Upper lobe of left lung (tissue), 4 donors: ENCODE results near the gene ATP5ME.

Experiments
- CTCF ChIP-seq, 6 experiments: fragments of 450-650 bp in 4 of 6; fragments of 200-600 bp in 2 of 6; sonication (generic) in 2 of 6; IDR thresholded peaks; one replicate each; pipeline ENCODE4 v1.5.1; 2016 to 2019; ENCODE audit warnings: antibody characterized with exemption in 6 of 6
- EP300 ChIP-seq, 4 donors: sonication (generic); formaldehyde crosslinking; IDR thresholded peaks; one replicate each; pipeline ENCODE4 v1.5.1; 2017; ENCODE audit warnings: antibody characterized with exemption in 4 of 4, control low read depth in 2 of 4
- POLR2A ChIP-seq, 4 donors: fragments of 450-650 bp; IDR thresholded peaks; one replicate each; pipeline ENCODE4 v1.5.1; 2016 to 2017; ENCODE audit warnings: antibody characterized with exemption in 4 of 4, mild to moderate bottlenecking in 2 of 4
- POLR2AphosphoS5 ChIP-seq, 2 donors: sonication (generic); formaldehyde crosslinking; IDR thresholded peaks; one replicate each; pipeline ENCODE4 v1.5.1; 2017; ENCODE audit warnings: antibody characterized with exemption in 2 of 2

- TF ChIP-seq CTCF (IDR thresholded peaks at IDR 0.05) = no peak
- no peak for TF ChIP-seq POLR2AphosphoS5 (IDR thresholded peaks at IDR 0.05)
- TF ChIP-seq POLR2A (IDR thresholded peaks at IDR 0.05) = no peak
- TF ChIP-seq EP300 (IDR thresholded peaks at IDR 0.05) = no peak
Observed at GRCh38 chr4:663046-663437, 11.0 kb downstream of the ATP5ME start.
